22Rv1 (cell line): ENCODE measurements around the gene GBP1.

Source experiments
- H3K27ac ChIP-seq: fragments of 450-650 bp; 2 replicates; pipeline ENCODE4 v1.5.1; 2017
- CTCF ChIP-seq: fragments of 450-650 bp; IDR thresholded peaks from 2 replicates; pipeline ENCODE4 v1.5.1; 2017; ENCODE audit warnings: mild to moderate bottlenecking
- ZFX ChIP-seq: fragments of 450-650 bp; IDR thresholded peaks from 2 replicates; pipeline ENCODE4 v1.6.1; 2017; ENCODE audit warnings: antibody characterized with exemption, borderline replicate concordance

The GBP1 gene

DNA sequence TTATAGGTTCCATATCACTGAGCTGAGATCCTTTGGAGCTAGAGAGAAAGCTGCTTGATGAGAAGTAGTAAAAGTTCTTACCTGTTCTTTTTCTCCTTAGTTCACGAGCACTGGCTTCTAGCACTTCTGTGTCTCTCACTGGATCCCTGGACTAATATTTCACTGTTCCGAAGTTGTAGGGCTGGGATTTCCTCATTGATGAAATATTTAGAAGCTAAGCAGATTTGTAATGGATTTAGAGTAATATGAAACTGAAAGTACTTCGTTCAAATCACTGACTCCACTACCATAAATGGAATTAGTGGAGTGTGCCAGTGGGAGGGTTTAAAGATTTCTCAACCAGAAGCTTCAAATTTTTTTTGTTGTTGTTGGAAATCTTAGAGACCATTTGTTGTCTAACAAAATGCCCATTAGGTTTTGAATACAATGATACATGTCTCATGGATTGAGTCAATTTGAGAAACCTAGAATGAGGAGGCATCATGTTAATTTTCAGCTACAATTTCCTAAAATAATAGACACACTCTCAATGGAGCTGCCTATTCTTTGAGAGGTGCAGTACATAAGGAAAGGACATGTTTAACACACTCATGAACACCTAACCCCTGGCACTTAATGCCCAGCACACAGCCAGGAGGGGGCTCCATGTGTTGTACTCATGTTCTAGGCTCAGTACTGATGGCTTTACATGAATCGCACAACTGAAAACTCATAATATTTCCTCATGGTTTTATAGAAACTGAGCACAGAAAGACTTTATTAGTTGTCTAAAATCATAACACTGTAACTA, at the start of gene GBP1:
Gene GBP1, minus strand, starts transcription at position 130 of the 790 bp plus-strand sequence. CDS start 1,974 bp downstream, outside the sequence.
- no peak for TF ChIP-seq ZFX
- no peak within 1 kb of the TSS for H3K27ac ChIP-seq

- TF ChIP-seq CTCF (no peak), ZFX (no peak)
- no peak overlapping the region for H3K27ac ChIP-seq
Observed at GRCh38 chr1:89114662-89115061, 49.7 kb upstream of the GBP1 start.

DNA sequence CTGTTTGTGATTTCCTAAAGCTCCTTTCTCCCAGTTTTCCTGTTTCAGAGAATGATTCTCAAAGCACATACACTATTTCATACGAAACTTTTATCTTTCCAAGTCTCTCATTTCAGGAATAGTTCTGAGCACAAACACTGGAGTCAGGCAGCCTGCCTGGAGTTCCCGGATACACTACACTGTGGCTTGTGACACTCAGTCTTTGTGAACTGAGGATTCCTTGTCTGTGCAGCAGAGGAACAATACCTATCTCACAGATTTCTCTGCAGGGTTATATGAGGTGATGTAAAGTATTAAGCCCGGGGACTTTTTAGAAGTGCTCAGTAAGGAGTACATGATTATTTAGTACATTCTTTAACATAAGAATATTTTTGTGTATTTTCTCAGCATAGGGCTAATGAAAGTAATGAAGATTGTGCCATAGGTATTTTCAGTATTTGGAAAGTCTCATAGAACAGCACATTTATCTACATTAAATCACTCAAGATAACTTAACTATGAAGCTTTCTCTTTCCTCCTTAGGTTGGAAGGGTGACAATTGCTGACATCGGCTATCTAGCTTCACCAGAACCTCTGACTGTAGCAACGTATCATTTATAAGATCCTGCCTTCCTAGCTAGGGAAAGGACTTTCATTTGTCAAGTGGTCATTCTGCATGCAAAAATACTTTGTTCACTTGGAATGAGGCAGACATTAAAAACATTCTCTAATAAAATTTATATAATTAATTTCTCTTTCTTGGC, 48.0 kb upstream of the GBP1 start:
- TF ChIP-seq ZFX (no peak), CTCF (no peak)
- no peak overlapping the region for H3K27ac ChIP-seq

- TF ChIP-seq CTCF = no peak
- no peak for TF ChIP-seq ZFX
- no peak overlapping the region for H3K27ac ChIP-seq
Observed at GRCh38 chr1:89104687-89105086, 39.7 kb upstream of the GBP1 start.

DNA sequence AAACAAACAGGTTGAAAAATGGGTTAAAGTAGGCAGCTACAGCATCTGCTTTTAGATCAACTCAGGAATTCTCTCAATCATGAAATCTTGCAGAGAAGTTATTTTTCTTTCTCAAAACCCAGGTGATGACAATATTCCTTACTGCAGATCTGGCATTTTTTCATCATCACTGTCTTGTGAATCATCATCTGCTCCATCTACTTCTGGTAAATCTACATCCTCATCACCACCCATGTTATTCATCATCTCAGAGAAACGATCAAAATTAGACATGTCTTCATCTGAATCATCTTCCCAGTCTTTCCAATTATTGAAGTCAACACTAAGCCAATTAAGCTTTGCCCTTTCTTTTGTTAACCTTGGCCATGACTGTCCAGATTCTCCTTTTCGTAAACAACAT, 39.1 kb upstream of the GBP1 start:
- H3K27ac ChIP-seq = no peak overlapping the region
- TF ChIP-seq ZFX (no peak), CTCF (no peak)

GRCh38 chr1:89102021-89102420, 37.0 kb upstream of the GBP1 start:
- no peak for TF ChIP-seq CTCF
- no peak for TF ChIP-seq ZFX

DNA sequence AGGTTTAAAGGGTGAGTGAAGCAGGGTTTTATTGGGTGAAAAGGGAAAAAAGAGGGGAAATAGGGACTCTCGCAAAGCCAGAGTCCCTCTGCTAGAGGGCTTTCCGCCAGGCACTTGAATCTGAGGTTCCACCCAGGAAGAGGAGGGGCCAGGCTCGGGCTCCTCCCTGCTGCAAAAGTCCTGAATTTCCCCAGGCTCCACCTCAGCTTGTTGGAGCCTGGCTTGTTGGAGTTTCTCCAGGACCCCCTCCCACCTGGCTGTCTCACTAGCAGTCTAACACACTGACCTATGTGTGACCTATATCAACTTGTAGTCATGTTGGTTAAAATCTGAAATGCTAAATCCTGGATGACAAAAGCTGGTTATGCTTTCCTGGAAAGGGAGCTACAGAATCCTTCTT, 35.4 kb upstream of the GBP1 start:
- TF ChIP-seq CTCF = no peak
- no peak for TF ChIP-seq ZFX
- H3K27ac ChIP-seq = no peak overlapping the region

More at GRCh38 chr1:89102021-89102420, 37.0 kb upstream of the GBP1 start:
- H3K27ac ChIP-seq = no peak overlapping the region
